OCI-M2 (cell line): Measurements from ENCODE around the gene SPON1.
"Not testable (repeated sequence)": the region's sequence is repeated elsewhere in the genome, so short reads cannot be mapped to it uniquely, and the experiment has no call there.

Source experiments
- DNase-seq: peaks from one replicate; lab custom pipeline; 2025; ENCODE audit not compliant: unreplicated experiment; lab: John Stamatoyannopoulos, UW

The SPON1 gene

GRCh38 chr11:14114269-14114668 is 151.7 kb downstream of the SPON1 start:
- no peak for DNase-seq

DNA sequence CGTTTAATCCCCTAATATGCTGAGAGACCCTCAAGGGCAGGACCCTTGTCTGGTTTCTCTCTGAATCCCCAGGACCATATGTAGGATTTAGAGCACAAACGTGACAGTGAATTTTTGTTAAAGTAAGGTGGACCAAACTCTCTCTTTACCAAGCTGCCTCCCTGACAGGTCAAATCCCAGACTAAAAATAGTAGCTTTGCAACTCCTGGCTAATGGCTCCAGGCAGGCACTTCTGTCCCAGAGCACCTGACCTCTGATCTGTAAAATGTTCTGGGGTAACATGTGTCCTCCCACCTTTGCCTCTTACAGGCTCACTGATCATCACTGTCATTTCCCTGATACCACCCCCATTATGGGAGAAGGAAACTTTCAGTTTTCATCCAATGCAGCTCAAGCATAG is 152.3 kb downstream of the SPON1 start:
- DNase-seq: no peak

GRCh38 chr11:14117632-14118031 is 155.1 kb downstream of the SPON1 start:
- DNase-seq: no peak

DNA sequence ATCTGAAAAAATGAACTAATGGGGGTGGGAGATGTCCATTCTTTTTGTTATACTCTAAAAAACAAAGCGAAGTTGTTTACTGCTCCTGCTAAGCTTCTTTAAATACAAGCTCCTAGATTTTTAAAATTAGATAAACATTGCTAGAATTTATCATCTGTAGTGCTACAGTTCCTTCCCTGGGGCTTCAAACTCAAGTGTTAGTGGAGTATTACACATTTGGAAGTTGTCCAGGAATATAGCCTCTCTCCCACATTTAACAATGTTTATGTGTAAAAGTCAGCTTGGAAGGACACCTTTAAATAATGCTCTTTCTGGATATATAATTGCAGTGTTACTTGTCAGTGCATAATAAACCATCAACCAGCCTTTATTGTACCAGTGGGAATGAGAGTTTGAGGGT is 155.5 kb downstream of the SPON1 start:
- no peak for DNase-seq

DNA sequence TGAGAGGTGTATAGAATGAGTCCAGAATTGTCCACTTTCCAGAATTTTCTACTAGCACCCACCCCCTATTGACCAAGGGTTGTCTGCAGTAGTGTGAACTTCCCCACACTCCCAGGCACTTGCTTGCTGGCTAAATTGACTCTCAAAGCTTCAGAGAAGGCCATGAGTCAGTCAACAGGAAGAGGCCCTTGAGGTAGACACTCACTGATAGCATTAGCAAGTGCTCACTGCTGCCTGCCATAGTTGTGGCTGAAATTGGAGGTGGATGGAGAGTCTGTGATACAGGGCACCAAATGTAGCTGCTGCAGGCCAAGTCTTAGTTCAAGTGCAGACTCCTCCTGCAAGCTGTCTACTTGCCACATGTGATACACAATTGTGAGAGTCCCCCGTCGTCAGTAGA is 156.8 kb downstream of the SPON1 start:
- no peak for DNase-seq

GRCh38 chr11:14124350-14124749 is 161.8 kb downstream of the SPON1 start:
- no peak for DNase-seq

GRCh38 chr11:14124886-14125285 is 162.4 kb downstream of the SPON1 start:
- no peak for DNase-seq

DNA sequence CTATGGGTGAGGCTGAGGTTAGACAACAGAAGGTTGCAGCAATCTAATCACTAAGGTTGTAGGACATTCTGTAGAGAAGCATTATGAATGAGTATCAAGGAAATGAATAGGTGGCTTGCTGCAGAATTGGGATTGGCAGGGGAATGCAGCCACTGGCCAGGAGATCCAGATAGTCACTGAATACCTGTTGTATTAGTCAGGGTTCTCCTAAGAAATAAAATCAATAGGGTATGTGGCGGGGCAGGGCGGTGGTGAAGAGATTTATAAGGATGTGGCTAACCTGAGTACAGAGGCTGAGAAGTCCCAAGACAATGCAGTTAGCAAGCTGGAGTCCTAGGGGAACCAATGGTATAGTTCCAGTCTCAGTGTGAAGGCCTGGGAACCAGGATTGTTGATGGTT is 163.0 kb downstream of the SPON1 start:
- DNase-seq: no peak

DNA sequence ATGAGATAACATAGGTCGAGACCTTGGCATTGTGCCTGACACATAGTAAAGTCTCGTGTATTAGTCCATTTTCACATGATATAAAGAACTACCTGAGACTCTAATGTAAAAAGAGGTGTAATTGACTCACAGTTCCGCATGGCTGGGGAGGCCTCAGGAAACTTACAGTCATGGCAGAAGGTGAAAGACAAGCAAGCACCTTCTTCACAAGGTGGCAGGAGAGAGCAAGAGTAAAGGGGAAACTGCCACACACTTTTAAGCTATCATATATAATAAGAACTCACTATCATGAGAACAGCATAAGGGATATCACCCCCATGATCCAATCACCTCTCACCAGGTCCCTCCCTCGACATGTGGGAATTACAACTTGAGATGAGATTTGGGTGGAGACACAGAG is 165.2 kb downstream of the SPON1 start:
- DNase-seq: no peak

DNA sequence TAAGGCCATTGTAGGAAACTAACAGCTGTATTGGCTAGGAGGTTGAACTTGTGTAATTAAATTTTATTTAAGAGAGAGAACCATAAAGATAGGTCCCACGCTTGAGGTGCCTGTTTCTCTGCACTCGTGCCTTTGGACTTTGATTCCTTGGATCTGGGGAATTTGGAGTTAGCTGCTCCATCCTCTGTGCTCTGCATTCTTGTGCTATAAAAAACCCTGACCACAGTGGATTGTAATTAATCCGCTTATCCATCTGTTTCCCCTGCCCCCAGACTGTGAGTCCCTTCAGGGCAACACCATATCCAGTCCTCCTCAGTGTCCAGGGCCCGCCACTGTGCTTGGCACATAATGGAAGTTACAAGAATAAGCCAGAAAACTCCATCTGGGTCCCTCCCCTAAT is 169.8 kb downstream of the SPON1 start:
- no peak for DNase-seq

DNA sequence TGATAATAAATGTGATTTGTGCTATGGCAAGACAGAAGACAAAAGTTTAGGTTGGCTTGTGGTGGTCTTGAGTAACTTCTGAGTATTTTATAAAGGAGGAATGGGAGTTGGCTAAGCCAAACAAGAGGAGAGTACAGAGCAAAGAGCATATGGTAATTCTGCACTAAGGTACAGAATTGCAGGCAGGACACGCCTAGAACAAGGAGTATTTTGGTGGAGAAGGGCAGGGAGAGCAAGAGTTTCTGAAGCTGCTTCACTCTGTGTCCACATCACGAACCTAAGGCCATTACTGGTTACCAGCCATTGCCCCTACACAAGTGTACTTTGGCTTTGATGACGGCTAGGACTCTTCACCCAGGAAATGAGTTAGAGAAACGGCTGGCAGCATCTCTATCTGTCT is 170.9 kb downstream of the SPON1 start:
- DNase-seq: no peak

- no peak for DNase-seq
Observed at GRCh38 chr11:14136561-14136960, 174.0 kb downstream of the SPON1 start.

GRCh38 chr11:14137284-14137683 is 174.8 kb downstream of the SPON1 start:
- DNase-seq: no peak

- DNase-seq: no peak
Observed at GRCh38 chr11:14140991-14141390, 178.5 kb downstream of the SPON1 start.

- DNase-seq: no peak
Observed at GRCh38 chr11:14141676-14142075, 179.2 kb downstream of the SPON1 start.

- no peak for DNase-seq
Observed at GRCh38 chr11:14144934-14145333, 182.4 kb downstream of the SPON1 start.

GRCh38 chr11:14148653-14149273 is 186.2 kb downstream of the SPON1 start:
- no peak for DNase-seq

- no peak for DNase-seq
Observed at GRCh38 chr11:14149683-14150082, 187.2 kb downstream of the SPON1 start.

- DNase-seq: no peak
Observed at GRCh38 chr11:14150878-14151277, 188.4 kb downstream of the SPON1 start.

GRCh38 chr11:14154103-14154502 is 191.6 kb downstream of the SPON1 start:
- not testable (repeated sequence) for DNase-seq

DNA sequence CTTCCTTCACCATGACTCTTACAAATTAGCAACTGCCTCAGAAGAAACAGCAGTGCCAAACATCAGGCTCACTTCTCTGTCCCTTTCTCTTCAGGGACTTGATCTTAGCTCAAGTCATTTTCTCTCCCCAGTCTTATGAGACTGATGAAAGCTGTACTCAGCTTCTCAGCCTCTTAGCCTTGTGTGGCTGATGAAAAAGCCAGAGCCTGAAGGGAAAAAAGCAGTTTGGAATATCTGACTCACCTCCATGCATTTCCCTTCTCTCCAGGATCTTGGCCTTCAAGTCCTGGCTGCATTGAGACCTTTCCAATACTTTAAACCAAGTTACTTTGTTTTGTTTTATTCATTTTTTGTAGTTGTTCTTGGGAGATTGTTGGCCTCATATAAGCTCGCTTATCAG is 195.9 kb downstream of the SPON1 start:
- no peak for DNase-seq

DNA sequence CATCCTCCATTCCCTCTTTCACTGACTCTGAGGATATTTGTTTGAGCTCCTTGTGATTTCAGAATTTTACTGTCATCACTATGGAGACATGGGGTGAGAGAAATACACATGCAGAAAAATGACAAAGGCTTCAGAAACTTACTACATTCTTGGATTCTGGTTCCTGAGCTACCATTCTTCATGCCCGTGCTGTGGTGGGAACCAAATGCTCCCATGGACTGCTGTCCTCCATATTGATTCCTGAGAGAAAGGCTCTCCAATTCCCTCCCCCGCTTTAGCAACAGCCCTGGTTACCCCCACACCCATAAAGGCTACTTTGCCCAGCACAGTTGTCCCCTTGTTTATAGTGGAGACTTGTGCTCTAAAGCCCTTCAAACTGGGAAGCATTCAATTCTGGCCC is 201.1 kb downstream of the SPON1 start:
- DNase-seq: no peak

DNA sequence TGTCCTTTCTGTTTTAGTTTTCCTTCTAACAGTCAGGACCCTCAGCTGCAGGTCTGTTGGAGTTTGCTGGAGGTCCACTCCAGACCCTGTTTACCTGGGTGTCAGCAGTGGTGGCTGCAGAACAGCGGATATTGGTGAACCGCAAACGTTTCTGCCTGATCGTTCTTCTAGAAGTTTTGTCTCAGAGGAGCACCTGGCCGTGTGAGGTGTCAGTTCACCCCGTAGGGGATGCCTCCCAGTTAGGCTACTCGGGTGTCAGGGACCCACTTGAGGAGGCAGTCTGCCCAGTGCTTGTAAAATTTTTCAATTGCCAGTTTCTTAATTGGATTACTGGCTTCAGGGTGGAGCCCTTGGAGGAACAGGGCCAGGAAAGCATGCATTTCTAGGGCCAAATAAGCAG is 211.2 kb downstream of the SPON1 start:
- DNase-seq: not testable (repeated sequence)
